Retinal pigment epithelial cell (primary cell): ENCODE results near the gene TUBAL3.
"Not testable (repeated sequence)": the region's sequence is repeated elsewhere in the genome, so short reads cannot be mapped to it uniquely, and the experiment has no call there.

Experiments
- DNase-seq: peaks from one replicate; pipeline ENCODE4 v3.0.0-alpha.2; 2010; ENCODE audit warnings: low read depth
- H3K4me3 ChIP-seq: 2 replicates; pipeline ENCODE4 v1.5.1; 2011; ENCODE audit warnings: mild to moderate bottlenecking, low read length, control low read depth, moderate library complexity
- TF ChIP-seq, protein P1 (sequence below): conservative IDR thresholded peaks from 2 replicates; pipeline ENCODE4 v1.5.1; 2011; ENCODE audit warnings: low read depth, low read length, control low read depth, inconsistent platforms

Gene TUBAL3

DNA sequence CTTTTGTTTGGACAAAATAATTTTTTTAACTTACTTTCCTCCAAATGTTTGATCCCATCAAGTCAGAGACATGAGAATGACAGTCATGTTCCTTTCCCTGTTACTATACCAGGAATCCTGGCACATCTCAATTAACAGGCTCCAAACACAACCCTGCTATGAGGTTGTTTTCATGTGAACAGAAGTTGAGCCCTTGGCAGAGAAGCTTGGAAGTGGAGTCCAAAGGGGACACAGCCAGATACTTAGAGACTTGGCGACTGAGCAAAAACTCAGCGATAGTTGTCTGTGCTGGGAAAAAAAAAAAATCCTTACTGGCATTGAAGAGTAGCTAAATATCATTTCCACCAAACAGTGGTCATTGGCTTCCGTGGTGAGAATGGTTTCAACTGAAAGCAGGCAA is 12.8 kb downstream of the TUBAL3 start:
- TF ChIP-seq, protein P1, sequence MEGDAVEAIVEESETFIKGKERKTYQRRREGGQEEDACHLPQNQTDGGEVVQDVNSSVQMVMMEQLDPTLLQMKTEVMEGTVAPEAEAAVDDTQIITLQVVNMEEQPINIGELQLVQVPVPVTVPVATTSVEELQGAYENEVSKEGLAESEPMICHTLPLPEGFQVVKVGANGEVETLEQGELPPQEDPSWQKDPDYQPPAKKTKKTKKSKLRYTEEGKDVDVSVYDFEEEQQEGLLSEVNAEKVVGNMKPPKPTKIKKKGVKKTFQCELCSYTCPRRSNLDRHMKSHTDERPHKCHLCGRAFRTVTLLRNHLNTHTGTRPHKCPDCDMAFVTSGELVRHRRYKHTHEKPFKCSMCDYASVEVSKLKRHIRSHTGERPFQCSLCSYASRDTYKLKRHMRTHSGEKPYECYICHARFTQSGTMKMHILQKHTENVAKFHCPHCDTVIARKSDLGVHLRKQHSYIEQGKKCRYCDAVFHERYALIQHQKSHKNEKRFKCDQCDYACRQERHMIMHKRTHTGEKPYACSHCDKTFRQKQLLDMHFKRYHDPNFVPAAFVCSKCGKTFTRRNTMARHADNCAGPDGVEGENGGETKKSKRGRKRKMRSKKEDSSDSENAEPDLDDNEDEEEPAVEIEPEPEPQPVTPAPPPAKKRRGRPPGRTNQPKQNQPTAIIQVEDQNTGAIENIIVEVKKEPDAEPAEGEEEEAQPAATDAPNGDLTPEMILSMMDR = no peak
- no peak overlapping the region for H3K4me3 ChIP-seq
- no peak for DNase-seq

- DNase-seq = no peak
- H3K4me3 ChIP-seq = no peak overlapping the region
- TF ChIP-seq, protein P1 = no peak
These were observed 13.9 kb downstream of the TUBAL3 start for GRCh38 chr10:5390607-5391205.

DNA sequence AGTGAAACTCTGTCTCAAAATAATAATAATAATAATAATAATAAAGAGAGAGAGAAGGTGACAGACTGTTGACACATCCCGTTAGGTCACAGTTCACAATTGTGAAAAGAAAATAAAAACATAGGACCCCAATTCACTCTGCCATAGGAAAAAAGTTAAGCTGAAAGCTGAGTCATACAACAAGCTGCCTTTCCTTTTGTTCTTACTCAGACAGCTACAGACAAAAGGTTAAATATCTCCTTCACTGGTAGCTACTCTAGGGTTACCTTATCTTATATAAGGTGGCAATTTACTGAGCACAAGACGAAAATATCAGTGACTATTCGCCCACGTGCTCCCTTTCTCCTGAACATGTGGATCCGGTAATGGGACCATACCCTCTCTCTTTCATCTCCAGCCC is 17.5 kb downstream of the TUBAL3 start:
- no peak overlapping the region for H3K4me3 ChIP-seq
- DNase-seq = no peak

DNA sequence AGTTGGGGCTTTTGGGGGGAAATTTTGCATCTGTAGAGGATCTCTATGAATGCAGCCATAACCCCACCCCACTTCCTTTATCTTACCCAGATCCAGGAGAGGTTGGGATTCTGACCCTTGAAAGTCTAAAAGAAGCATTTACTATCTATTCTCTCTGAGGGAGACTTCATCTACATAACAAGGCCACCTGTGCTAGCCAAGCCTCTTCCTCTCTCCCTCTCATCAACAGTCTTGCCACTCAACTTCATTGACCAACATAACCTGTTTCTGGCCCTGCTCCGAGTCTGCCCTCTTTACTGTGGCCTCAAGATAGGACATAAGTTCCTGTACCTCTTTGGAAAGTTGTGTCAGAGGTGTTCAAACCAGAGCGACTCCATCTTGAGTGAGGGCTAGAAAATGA is 19.4 kb downstream of the TUBAL3 start:
- DNase-seq = no peak

More for the DNA sequence above, 17.5 kb downstream of the TUBAL3 start:
- TF ChIP-seq, protein P1 = no peak

GRCh38 chr10:5381187-5381586 is 23.4 kb downstream of the TUBAL3 start:
- no peak overlapping the region for H3K4me3 ChIP-seq
- no peak for DNase-seq
- TF ChIP-seq, protein P1 = no peak

More for the DNA sequence above, 19.4 kb downstream of the TUBAL3 start:
- TF ChIP-seq, protein P1 = no peak
- no peak overlapping the region for H3K4me3 ChIP-seq

DNA sequence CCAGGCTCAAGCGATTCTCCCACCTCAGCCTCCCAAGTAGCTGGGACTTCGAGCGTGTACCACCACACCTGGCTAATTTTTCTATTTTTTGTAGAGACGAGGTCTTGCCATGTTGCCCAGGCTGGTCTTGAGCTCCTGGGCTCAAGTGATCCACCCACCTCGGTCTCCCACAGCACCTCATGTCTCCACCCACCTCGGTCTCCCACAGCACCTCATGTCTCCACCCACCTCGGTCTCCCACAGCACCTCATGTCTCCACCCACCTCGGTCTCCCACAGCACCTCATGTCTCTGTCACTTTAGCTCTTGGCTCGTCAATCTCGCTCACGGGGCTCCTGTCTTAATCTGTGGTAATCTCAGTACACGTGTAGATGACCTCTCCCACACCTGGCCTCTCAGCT is 24.2 kb downstream of the TUBAL3 start:
- H3K4me3 ChIP-seq, DNase-seq: not testable (repeated sequence)

- not testable (repeated sequence) for DNase-seq, H3K4me3 ChIP-seq
These were observed 25.4 kb downstream of the TUBAL3 start for GRCh38 chr10:5379202-5379601.

GRCh38 chr10:5376450-5376849 is 28.2 kb downstream of the TUBAL3 start:
- TF ChIP-seq, protein P1 = no peak
- no peak for DNase-seq
- H3K4me3 ChIP-seq = no peak overlapping the region
